Vagina (tissue), 2 donors: ENCODE measurements around the gene CMIP.

Experiments
- POLR2A ChIP-seq, 2 donors: fragments of 450-650 bp; IDR thresholded peaks; one replicate each; pipeline ENCODE4 v1.6.1; 2017; ENCODE audit warnings: antibody characterized with exemption in 2 of 2, mild to moderate bottlenecking in 2 of 2, moderate library complexity in 2 of 2
- POLR2AphosphoS5 ChIP-seq, 2 donors: sonication (generic); formaldehyde crosslinking; IDR thresholded peaks; one replicate each; pipeline ENCODE4 v1.9.0; 2017; ENCODE audit warnings: antibody characterized with exemption in 2 of 2, mild to moderate bottlenecking in 2 of 2, low read depth in 1 of 2; ENCODE audit not compliant: insufficient read depth in 1 of 2
- TF ChIP-seq, protein P1 (sequence below), 3 experiments: fragments of 450-650 bp in 2 of 3; fragments of 200-600 bp in 1 of 3; sonication (generic) in 1 of 3; IDR thresholded peaks; one replicate each; pipeline ENCODE4 v1.5.1; 2017 to 2019; ENCODE audit warnings: antibody characterized with exemption in 3 of 3, mild to moderate bottlenecking in 2 of 3, moderate library complexity in 2 of 3

DNA sequence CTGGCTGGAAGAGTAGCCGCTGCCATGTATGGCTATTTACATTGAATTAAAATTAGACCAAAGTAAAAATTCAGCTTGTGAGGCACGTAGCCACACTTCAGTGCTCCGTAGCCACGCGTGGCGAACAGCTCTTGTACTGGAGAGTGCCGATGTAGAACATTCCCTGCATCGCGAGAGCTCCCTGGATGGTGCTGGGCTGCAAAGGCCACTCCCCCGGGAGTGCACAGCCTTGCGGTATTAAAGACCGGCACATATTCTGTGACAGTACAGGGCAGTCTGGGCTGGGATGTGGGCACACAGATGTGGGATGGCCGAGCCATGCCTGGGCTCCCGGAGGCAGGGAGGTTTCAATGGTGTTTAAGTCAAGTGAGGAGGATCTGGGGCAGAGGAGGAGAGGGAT lies 102.2 kb downstream of the CMIP start:
- TF ChIP-seq, protein P1, sequence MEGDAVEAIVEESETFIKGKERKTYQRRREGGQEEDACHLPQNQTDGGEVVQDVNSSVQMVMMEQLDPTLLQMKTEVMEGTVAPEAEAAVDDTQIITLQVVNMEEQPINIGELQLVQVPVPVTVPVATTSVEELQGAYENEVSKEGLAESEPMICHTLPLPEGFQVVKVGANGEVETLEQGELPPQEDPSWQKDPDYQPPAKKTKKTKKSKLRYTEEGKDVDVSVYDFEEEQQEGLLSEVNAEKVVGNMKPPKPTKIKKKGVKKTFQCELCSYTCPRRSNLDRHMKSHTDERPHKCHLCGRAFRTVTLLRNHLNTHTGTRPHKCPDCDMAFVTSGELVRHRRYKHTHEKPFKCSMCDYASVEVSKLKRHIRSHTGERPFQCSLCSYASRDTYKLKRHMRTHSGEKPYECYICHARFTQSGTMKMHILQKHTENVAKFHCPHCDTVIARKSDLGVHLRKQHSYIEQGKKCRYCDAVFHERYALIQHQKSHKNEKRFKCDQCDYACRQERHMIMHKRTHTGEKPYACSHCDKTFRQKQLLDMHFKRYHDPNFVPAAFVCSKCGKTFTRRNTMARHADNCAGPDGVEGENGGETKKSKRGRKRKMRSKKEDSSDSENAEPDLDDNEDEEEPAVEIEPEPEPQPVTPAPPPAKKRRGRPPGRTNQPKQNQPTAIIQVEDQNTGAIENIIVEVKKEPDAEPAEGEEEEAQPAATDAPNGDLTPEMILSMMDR (IDR thresholded peaks at IDR 0.05), result no peak
- TF ChIP-seq POLR2A (IDR thresholded peaks at IDR 0.05) (no peak), POLR2AphosphoS5 (IDR thresholded peaks at IDR 0.05; ENCODE audit: insufficient read depth in 1 of 2, low read depth in 1 of 2) (no peak)
